Spleen (tissue), 11 donors: ENCODE data around the gene ARTN. TPM values are rescaled to one million over a fixed set of nuclear protein-coding genes. Genes with fewer than 3 reads are reported as not detected.

Experiments
- DNase-seq: peaks from one replicate; pipeline ENCODE4 v3.0.0-alpha.2; 2020
- H3K27ac ChIP-seq, 8 donors: fragments of 200-600 bp; sonication (generic) in 7 of 8; 1 replicate in 4 of 8; 2 replicates in 4 of 8; pipeline versions ENCODE4 v1.5.0 to v1.8.0; 2016 to 2021; ENCODE audit warnings: inconsistent platforms in 4 of 8, mild to moderate bottlenecking in 4 of 8, moderate library complexity in 1 of 8
- H3K27me3 ChIP-seq, 7 donors: fragments of 200-600 bp; sonication (generic) in 6 of 7; replicated peaks in 1 of 7; 1 replicate in 4 of 7; 2 replicates in 3 of 7; pipeline versions ENCODE4 v1.5.0 to v1.8.0; 2016 to 2021; ENCODE audit warnings: inconsistent platforms in 3 of 7, mild to moderate bottlenecking in 1 of 7
- H3K36me3 ChIP-seq, 6 donors: fragments of 200-600 bp; sonication (generic) in 5 of 6; 1 replicate in 4 of 6; 2 replicates in 2 of 6; pipeline versions ENCODE4 v1.5.0 to v1.8.0; 2016 to 2021; ENCODE audit warnings: inconsistent platforms in 2 of 6
- H3K4me1 ChIP-seq, 6 donors: fragments of 200-600 bp; sonication (generic) in 5 of 6; 1 replicate in 3 of 6; 2 replicates in 3 of 6; pipeline versions ENCODE4 v1.5.0 to v1.8.0; 2016 to 2021; ENCODE audit warnings: inconsistent platforms in 3 of 6
- H3K4me3 ChIP-seq, 8 donors: fragments of 200-600 bp; sonication (generic) in 7 of 8; 1 replicate in 4 of 8; 2 replicates in 4 of 8; pipeline versions ENCODE4 v1.5.0 to v1.8.0; 2016 to 2021; ENCODE audit warnings: inconsistent platforms in 4 of 8, mild to moderate bottlenecking in 4 of 8, moderate library complexity in 2 of 8
- H3K9me3 ChIP-seq, 8 donors: fragments of 200-600 bp; sonication (generic) in 7 of 8; 1 replicate in 4 of 8; 2 replicates in 4 of 8; pipeline versions ENCODE4 v1.5.0 to v1.8.0; 2016 to 2021; ENCODE audit warnings: inconsistent platforms in 4 of 8
- POLR2A ChIP-seq, 3 donors: fragments of 450-650 bp; IDR thresholded peaks; one replicate each; pipeline ENCODE4 v1.5.1; 2017; ENCODE audit warnings: antibody characterized with exemption in 3 of 3, mild to moderate bottlenecking in 1 of 3
- POLR2AphosphoS5 ChIP-seq, 3 donors: sonication (generic); formaldehyde crosslinking; IDR thresholded peaks; one replicate each; pipeline ENCODE4 v1.5.1; 2017; ENCODE audit warnings: antibody characterized with exemption in 3 of 3
- WGBS, 5 donors: extraction: QIAGEN DNeasy Blood & Tissue Kit in 3 of 5; methylation state at CpG; one replicate each; pipeline versions ENCODE4 v1.1.5 to v1.1.7; 2013 to 2018; 5-methylcytosine and 5-hydroxymethylcytosine counted together
- intact Hi-C: fragments of 100-400 bp; cut with DNase I; formaldehyde crosslinking; loops from one replicate; pipeline ENCODE4 v1.15.0; 2023; ENCODE audit warnings: low total_unique reads
- polyA plus RNA-seq, 3 donors: library from polyadenylated mRNA; stranded (reverse); fragments of 200-250 nt; gene quantifications; one replicate each; pipeline ENCODE4 v1.2.1, GENCODE V29; 2013
- total RNA-seq, 7 donors: library from RNA; depleted of rRNA in 3 of 7; stranded (reverse); fragments of >200 nt in 3 of 7; fragmentation: NEBNext Ultra II Directional in 4 of 7; extraction: Animal tissue kit (Norgen Biotek cat#: 25700) in 4 of 7; gene quantifications; one replicate each; pipeline versions ENCODE4 v1.1.0 to v1.2.1, GENCODE V29; 2016 to 2021
- TF ChIP-seq, protein P1 (sequence below), 11 experiments: fragments of 200-600 bp in 7 of 11; fragments of 450-650 bp in 4 of 11; sonication (generic) in 4 of 11; IDR thresholded peaks in 8 of 11; conservative IDR thresholded peaks in 3 of 11; 1 replicate in 7 of 11; 2 replicates in 4 of 11; pipeline versions ENCODE4 v1.4.0 to v1.8.0; 2016 to 2021; ENCODE audit warnings: antibody characterized with exemption in 11 of 11, inconsistent platforms in 4 of 11, mild to moderate bottlenecking in 1 of 11
- donor health status: healthy with polysubstance abuse.
- donor health status: DM: no; HTN: no; CAD: no; lungs with moderate emphysema.
- donor health status: DM: no; HTN: no; CAD: no.
- donor health status: Bipolar disorder and iron deficiency.
- donor health status: healthy.
- donor health status: DM: no; HTN: no; CAD: no.
- donor health status: DM: yes; HTN: yes; CAD: no.

The ARTN gene
- total and polyA plus RNA-seq, 10 donors: 0.35 to 2.1 (median 0.72) TPM; not detected in 4

GRCh38 chr1:43934986-43935324 lies 1.4 kb downstream of the ARTN start:
- Histone ChIP-seq H3K36me3 (peaks cover 0 to 9% (median 2%) of the 10 kb centered on the region in 6 donors), H3K27me3 (peaks cover 0 to 47% (median 31%) of the 10 kb centered on the region in 7 donors), H3K4me3 (no peak overlapping the region), H3K4me1 (peaks cover 7 to 41% (median 34%) of the 10 kb centered on the region in 6 donors), H3K27ac (no peak overlapping the region), H3K9me3 (no peaks in the 10 kb centered on the region)
- TF ChIP-seq POLR2A (IDR thresholded peaks at IDR 0.05) (no peak), POLR2AphosphoS5 (IDR thresholded peaks at IDR 0.05) (no peak)
- TF ChIP-seq, protein P1, sequence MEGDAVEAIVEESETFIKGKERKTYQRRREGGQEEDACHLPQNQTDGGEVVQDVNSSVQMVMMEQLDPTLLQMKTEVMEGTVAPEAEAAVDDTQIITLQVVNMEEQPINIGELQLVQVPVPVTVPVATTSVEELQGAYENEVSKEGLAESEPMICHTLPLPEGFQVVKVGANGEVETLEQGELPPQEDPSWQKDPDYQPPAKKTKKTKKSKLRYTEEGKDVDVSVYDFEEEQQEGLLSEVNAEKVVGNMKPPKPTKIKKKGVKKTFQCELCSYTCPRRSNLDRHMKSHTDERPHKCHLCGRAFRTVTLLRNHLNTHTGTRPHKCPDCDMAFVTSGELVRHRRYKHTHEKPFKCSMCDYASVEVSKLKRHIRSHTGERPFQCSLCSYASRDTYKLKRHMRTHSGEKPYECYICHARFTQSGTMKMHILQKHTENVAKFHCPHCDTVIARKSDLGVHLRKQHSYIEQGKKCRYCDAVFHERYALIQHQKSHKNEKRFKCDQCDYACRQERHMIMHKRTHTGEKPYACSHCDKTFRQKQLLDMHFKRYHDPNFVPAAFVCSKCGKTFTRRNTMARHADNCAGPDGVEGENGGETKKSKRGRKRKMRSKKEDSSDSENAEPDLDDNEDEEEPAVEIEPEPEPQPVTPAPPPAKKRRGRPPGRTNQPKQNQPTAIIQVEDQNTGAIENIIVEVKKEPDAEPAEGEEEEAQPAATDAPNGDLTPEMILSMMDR (IDR thresholded peaks at IDR 0.05 in 8 of 11, conservative IDR thresholded peaks at IDR 0.05 in 3 of 11): peak in 3 of 11 experiments; percentile 1 to 45 (median 39)
- 49 to 93% (median 49%) methylated on average over 3 to 5 of the region's 5 CpGs for WGBS, 5 donors
- intact Hi-C loops: loop anchor here (5.0 to 10.0 kb wide), 2 partner anchors 173 to 410 kb away; no protein-coding TSS in a partner anchor
- no peak for DNase-seq

GRCh38 chr1:43935711-43936427 lies 2.3 kb downstream of the ARTN start:
- H3K9me3 ChIP-seq: no peaks in the 10 kb centered on the region
- no peak overlapping the region for H3K27ac ChIP-seq
- peaks cover 0 to 47% (median 31%) of the 10 kb centered on the region in 7 donors for H3K27me3 ChIP-seq
- peaks cover 0 to under 1% (median 0%) of the 10 kb centered on the region in 6 donors for H3K36me3 ChIP-seq
- intact Hi-C loops: loop anchor here (10.0 kb wide), 1 partner anchor 411 kb away; no protein-coding TSS in a partner anchor
- H3K4me1 ChIP-seq: peaks cover 7 to 41% (median 34%) of the 10 kb centered on the region in 6 donors
- no peak for DNase-seq
- WGBS, 5 donors: 13 to 19% (median 17%) methylated on average over 24 to 48 of the region's 48 CpGs
- peak overlapping the region in 7 of 8 donors; percentile 22 to 68 (median 34) for H3K4me3 ChIP-seq
- TF ChIP-seq POLR2A (IDR thresholded peaks at IDR 0.05): no peak
- TF ChIP-seq, protein P1 (IDR thresholded peaks at IDR 0.05 in 8 of 11, conservative IDR thresholded peaks at IDR 0.05 in 3 of 11): no peak
- no peak for TF ChIP-seq POLR2AphosphoS5 (IDR thresholded peaks at IDR 0.05)

GRCh38 chr1:43936431-43937151 lies 3.0 kb downstream of the ARTN start:
- TF ChIP-seq POLR2A (IDR thresholded peaks at IDR 0.05): no peak
- no peak for TF ChIP-seq POLR2AphosphoS5 (IDR thresholded peaks at IDR 0.05)
- H3K4me3 ChIP-seq: peak overlapping the region in 7 of 8 donors; percentile 28 to 68 (median 34)
- no peaks in the 10 kb centered on the region for H3K9me3 ChIP-seq
- intact Hi-C loops: loop anchor here (10.0 kb wide), 1 partner anchor 412 kb away; no protein-coding TSS in a partner anchor
- 12 to 80% (median 14%) methylated on average over 1 to 56 of the region's 56 CpGs for WGBS, 5 donors
- no peak overlapping the region for H3K27ac ChIP-seq
- H3K27me3 ChIP-seq: peaks cover 0 to 47% (median 31%) of the 10 kb centered on the region in 7 donors
- H3K36me3 ChIP-seq: no peaks in the 10 kb centered on the region
- H3K4me1 ChIP-seq: peaks cover 7 to 41% (median 34%) of the 10 kb centered on the region in 6 donors
- no peak for DNase-seq

DNA sequence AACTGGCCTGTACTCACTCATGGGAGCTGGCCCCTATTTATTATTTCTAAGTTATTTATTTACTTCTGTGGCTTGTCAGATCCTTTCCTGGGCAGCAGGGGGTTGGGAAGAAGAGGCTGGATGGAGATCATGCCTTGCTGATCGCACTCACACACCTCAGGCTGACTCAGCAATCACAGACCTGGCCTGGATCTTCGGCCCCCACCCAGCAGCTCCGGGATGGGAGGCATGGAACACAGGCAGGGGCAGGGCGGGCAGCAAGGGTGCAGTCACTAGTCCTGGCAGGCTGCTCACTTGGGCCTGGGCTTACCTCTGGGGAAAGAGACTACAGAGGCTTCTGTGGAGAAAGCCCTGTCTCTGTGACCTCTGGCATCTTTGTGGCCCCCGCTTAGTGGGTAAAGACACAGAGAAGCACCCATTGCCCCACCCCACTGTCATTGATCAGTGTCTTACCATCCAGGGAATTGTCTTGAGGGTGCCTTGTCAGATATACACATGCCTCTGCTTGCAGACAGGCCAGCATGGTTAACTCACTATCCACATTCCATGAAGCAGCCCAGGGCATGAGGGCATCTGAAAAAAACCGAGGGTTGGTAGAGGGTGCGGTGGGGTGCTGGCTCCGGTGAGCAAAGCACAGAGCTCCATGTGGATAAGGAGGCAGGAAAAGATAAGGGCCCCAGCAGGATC lies 3.7 kb downstream of the ARTN start:
- Histone ChIP-seq H3K4me3 (no peak overlapping the region), H3K27me3 (peaks cover 0 to 47% (median 31%) of the 10 kb centered on the region in 7 donors), H3K36me3 (no peaks in the 10 kb centered on the region), H3K27ac (no peak overlapping the region), H3K9me3 (no peaks in the 10 kb centered on the region), H3K4me1 (peaks cover 7 to 41% (median 34%) of the 10 kb centered on the region in 6 donors)
- TF ChIP-seq POLR2A (IDR thresholded peaks at IDR 0.05): no peak
- no peak for TF ChIP-seq POLR2AphosphoS5 (IDR thresholded peaks at IDR 0.05)
- TF ChIP-seq, protein P1 (IDR thresholded peaks at IDR 0.05 in 8 of 11, conservative IDR thresholded peaks at IDR 0.05 in 3 of 11): no peak
- intact Hi-C loops: loop anchor here (10.0 kb wide), 1 partner anchor 413 kb away; no protein-coding TSS in a partner anchor
- no peak for DNase-seq
- 92 to 98% (median 96%) methylated on average over 5 to 8 of the region's 8 CpGs for WGBS, 5 donors
